Measurements from ENCODE around the gene ITPR1. TPM values are rescaled to one million over a fixed set of nuclear protein-coding genes. Genes with fewer than 3 reads are reported as not detected.
A peak's percentile ranks its signal among the peaks of the same experiment; 100 is the strongest.

The ITPR1 gene
- total RNA-seq, 1 donor from 2014 or later, result 59.7 TPM

DNA sequence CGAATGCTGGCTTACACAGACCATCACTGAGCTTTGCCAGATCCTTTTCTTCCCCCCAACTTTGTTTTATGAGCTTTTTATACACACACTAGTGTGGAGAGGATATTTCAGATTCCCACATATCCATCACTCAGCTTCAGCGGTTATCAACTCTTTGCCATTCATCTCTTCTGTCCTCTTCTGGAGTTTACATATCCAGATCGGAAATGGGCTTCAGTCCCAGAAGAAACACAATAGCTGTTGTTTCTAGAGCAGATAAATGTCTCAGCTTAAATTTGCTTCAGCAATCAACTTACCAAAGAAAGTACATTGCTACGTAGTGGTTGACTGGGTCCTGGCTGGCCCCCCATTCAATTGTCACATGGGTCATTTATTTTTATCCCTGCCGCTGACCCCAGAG is 300.2 kb downstream of the ITPR1 start:
- DNase-seq, result no peak

DNA sequence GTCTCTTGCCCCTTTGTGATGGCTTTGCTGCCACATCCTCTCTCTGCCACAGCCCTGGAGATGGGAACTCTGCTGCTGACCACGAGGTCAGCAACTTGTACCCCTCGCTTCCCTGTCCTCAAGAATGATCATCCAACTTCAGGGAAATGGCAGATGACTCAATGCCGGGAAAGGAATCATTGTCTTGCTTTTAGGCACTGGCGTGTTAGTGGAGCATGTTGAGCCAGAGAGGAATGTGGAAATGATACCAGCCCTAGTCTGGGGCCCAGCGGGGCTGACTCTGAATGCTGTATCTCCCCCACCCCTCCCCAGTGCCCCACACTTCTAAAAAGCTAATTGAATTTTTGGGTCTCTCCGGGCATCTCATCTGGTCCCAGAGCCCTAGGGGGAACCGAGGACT is 301.2 kb downstream of the ITPR1 start:
- DNase-seq, result no peak

DNA sequence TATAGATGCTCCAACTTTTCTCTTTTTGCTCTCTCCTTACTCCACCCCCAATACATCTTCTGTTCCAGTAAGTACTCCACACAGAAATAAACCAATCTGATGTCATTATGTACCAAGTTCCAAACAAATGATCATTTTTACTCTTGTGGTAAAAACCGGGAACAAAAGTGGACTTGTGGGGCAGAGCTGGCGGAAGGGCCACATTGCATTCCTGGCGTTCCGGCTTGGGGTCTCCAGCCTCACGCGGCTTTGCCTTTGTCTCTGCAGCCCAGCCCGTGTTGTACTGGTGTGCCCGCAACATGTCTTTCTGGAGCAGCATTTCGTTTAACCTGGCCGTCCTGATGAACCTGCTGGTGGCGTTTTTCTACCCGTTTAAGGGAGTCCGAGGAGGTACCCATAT is 301.6 kb downstream of the ITPR1 start:
- no peak for DNase-seq

GRCh38 chr3:4795905-4796304 is 302.8 kb downstream of the ITPR1 start:
- DNase-seq, result no peak

DNA sequence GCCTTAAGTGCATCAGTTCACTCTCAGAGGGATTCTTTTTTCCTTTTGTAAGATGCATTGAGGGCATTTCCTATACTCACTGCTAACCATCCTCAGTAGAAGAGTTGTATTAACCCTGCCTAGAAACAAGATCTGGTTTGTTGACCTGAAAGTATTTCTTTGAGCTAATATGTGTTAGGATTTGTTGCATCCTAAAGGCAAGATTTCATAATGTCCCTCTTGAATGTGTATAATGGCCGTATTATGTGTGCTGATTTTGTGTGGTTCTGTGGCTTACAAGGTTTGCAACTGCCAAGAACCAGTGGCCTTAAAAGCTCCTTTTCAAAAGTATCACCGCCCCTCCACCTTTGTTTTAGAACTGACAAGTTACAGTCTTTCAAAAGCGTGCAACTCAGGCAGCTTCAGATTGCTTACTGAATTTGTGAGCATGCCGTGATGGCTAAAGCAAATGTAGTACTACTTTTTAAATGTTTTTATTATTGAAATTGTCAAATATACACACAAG is 304.1 kb downstream of the ITPR1 start:
- no peak for DNase-seq

DNA sequence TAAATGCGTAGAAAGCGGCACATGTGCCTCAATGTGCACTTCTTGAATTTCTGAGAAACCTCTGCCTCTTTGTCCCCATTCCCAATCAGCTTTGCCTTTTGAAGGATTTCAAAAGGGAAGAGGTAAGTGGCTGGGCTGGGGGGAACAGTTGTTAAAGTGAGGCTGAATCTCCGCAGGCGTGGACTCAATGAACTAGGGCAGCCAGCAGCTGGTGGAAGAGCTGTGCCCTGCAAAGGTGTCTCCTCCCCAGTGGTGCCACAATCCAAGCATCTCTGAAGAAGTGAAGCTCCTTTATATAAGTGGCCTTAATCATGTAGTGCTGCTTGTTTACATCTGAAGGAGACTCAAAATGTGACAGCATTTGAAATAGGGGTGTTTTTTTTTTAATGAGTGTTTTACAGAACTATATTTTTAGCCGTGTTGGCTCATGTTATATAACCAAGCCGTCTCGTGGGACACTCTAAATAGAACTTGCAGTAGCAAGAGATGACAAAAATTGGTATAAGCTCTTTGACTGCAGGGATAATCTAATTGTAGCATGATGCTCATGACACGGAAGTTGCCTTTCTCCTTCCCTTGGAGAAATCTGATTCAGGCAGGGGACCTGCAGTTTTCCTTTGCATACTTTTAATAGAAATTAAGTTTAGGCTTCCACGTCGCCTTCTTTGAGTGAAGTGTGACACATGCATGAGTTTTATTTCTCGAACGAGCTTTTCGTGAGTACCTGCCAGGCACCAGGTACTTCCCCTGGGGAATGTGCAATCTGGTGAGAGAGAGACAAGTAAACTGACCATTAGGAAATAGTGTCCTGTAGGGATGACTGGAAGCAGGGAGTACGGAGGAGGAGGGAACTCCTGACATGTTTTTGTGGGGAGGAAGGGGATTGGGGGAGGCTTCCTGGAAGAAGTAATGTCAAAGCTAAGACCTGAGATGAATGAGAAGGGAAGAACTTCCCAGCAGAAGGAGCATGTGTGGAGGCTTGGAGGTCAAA is 306.4 kb downstream of the ITPR1 start:
- DNase-seq, result no peak

- DNase-seq, result no peak
Measured at GRCh38 chr3:4800595-4800994, 307.4 kb downstream of the ITPR1 start.

- no peak for DNase-seq
Measured at GRCh38 chr3:4801892-4802291, 308.7 kb downstream of the ITPR1 start.

GRCh38 chr3:4802903-4803302 is 309.8 kb downstream of the ITPR1 start:
- no peak for DNase-seq

DNA sequence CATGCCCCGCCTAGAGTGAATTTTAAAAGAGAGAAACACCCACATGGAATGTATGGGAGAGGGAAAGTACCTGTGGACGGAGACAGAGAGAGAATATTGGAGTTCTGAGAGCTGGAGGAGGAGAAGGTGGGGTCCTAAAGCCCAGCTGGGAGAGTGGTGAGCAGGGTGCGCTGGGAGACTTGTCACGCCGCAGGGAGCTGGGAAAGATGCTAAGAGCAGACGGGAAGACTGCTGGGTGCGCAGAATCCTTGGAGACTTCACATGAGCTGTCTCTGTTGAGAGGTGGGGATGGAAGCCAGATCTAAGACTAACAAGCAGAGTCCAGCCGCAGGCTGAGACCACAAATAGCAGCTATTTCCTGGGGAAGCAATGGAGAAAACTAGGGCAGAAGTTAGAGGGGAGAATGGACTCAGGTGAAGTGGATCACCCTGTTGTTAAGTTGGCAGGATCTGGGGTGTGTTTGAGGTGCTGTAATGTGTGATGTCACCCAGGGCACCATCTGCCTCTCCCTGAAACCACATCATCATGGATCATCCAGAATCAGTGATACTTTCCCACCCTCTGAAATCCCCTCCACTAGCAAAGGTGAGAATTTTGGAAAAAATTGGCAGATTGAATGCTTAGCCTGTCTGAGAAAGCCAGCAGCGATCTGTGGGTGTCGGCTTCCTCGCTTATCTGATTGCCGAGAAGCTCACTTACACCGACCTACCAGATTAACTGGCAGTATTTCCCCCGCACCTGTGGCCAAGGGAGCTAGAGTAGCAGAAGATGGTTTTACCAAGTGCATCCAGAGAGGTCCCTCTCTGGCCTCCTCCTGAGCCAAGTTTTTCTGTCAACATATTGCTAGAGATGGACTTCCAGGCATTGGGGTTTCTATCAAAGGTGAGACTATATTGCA is 311.3 kb downstream of the ITPR1 start:
- no peak for DNase-seq

- DNase-seq, result no peak
Measured at GRCh38 chr3:4805662-4806061, 312.5 kb downstream of the ITPR1 start.

DNA sequence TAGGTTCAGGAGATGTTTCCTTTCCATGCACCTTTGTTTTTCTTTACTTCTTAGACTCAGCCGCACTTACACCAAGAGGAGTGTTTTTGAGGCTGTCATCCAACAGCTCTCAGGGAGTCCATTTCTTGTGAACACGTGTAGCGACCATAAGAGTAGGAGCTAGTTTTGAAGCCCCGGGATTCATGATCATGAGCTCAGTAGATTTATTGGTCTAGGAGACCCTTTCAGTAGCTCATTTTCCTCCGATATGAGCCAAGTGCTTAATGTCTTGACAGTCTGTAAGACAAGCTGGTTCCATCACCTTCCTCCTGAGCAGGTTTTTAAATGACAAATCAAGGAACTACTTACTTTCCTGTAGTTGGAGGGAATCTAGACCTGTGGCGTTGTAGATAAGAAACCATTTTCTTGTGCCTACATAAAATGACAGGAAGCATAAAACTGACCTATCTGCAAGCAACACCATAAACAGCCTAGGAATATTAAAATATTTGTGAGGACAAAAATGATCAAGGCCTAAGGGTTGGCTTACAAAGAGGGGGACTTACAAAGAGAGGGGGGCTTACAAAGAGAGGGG is 313.5 kb downstream of the ITPR1 start:
- DNase-seq, result no peak

GRCh38 chr3:4807381-4808280 is 314.5 kb downstream of the ITPR1 start:
- no peak for DNase-seq

GRCh38 chr3:4808637-4809036 is 315.5 kb downstream of the ITPR1 start:
- DNase-seq, result no peak

DNA sequence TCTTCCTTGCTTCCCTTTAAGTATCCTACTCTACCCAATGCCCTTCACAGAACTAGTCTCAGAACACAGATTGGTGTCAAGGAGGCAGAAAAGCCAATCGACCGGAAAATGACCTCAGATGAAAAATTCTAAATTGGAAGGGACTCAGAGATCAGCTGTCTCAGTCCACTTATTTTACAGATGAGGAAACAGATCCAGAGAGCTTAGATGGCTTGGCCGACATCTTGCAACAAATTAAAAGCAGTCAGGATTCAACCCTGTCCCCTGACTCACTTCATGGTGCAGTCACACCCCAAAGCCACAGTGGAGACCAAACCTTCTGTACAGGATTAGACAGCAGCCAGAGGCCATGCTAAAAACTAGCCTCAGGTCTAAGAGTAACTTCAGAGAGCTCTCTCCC is 316.8 kb downstream of the ITPR1 start:
- DNase-seq, result no peak

DNA sequence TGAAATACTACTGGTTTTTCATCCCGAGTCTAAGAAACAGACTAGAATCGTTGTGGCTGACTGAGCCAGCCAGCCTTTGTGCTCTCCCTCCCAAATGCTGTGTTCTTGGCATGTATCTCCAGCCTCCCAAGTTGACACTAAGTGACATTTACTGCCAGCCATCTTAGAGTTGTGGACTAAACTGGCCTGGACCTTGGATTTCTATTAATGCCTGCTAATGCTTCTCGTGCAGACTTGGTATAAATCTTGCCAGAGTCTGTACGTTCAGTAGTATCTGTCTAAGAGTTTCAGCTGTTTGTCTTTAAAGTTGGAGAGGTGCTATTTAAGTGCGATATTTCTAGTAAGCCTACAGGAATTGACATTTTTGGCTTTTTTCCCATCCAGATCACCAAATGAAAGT is 319.4 kb downstream of the ITPR1 start:
- DNase-seq, result no peak

DNA sequence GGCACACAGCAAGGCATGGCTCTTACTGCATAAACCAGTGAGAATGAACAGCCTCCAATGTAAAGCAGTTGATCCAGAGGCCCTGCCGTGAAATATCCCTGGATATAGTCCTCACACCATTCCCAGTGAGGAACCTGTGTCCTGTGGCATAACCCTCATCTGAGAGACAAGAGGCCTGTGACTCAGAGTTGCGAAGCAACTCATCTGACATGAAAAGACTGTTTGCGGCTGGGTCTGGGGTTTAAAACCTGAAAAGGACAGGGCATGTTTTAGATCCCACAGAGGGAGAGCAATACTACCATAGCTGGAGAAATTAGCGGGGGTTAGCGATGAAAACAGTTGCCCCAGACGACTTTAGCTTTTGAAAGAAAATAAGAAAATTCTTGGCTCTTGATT is 320.8 kb downstream of the ITPR1 start:
- peak; percentile 45 for DNase-seq

- peak; percentile 94 for DNase-seq
Measured at GRCh38 chr3:4814305-4814903, 321.3 kb downstream of the ITPR1 start.

GRCh38 chr3:4814904-4815574 is 321.9 kb downstream of the ITPR1 start:
- no peak for DNase-seq

DNA sequence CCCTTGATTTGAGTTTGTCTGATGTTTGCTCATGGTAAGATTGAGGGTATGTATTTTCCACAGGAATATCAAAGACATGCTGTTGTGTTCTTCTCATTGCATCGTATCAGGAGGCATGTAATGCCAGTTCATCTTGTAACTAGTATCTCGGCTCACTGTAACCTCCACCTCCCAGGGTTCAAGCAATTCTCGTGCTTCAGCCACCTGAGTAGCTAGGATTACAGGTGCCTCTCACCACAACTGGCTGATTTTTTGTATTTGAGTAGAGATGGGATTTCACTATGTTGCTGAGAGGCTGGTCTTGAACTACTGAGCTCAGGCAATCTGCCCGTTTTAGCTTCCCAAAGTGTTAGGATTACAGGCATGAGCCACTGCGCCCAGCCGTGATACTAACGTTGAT is 323.2 kb downstream of the ITPR1 start:
- DNase-seq, result no peak

DNA sequence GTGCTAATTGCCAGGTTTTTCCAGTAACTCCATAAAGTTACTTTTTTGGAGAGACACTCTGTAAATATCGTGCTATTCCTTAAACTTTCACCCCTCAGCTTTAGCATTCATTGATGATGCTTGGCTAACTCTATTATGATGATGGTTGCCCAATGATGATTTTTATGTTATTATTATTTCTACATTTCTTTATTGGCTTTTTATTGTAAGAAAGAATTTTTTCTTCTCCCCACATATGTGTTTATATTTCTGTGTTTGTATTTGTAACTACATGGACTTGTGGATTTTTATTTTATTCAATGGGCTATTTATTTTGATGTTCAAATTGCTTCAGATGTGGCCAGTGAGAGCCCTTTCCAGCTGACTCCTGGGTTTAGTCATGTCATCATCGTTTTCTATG is 323.6 kb downstream of the ITPR1 start:
- no peak for DNase-seq

Data from dermis blood vessel endothelial cell (primary cell).